ENCODE data around the gene LBHD1. TPM values are rescaled to one million over a fixed set of nuclear protein-coding genes. Genes with fewer than 3 reads are reported as not detected.
"Not testable (repeated sequence)": the region's sequence is repeated elsewhere in the genome, so short reads cannot be mapped to it uniquely, and the experiment has no call there.

Gene LBHD1
- total RNA-seq, 1 donor from 2014 or later: 1.0 TPM

DNA sequence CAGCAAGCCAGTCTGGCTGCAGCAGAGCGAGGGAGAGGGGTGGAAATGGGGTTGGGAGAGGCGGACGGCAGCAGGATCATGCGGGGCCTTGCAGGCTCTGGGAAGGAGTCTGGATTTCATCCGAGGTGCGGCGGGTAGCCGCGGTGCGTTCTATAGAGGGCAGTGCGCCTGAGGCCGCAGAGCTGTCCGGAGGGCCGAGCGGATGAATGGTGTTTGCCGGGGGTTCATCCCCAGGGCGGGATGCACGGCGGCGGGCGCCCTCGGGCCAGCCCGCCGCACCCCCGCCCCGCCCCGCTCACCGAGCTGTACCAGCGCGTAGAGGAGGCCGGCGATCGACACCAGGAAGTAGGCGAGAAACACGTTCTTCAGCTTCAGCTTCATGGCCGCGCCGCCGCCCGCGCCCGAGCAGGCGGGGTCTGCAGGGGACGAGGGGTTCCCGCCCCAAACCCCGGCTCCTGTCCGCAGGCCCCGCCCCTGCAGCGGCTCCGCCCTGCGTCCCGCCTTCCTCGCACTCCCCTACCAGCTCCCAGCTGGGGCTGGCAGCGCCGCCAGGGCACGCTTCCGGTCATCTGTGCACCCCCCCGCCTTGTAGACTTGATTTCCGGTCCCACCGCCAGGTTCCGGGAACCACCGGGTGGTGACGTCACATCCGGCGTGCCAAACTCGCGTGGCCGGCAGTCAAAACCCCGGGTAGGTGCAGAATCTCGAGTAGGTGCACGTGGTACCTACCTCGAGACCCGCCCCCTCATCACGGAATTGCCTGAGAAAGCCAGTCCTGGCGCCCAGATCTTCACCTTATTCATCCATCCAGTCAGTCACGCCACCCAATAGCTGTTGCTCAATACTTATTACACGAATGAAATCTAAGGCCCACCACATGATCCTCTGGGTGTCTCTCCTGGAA is 50.2 kb downstream of the LBHD1 start, which contains the start of gene B3GAT3:
Gene B3GAT3, minus strand, starts transcription at position 420 of the 904 bp plus-strand sequence. Its CDS starts 39 bp downstream, at position 381.
- no peaks in the 10 kb centered on the region for H3K9me3 ChIP-seq (ENCODE audit: control insufficient read depth in 3 of 3, low read length in 3 of 3)

DNA sequence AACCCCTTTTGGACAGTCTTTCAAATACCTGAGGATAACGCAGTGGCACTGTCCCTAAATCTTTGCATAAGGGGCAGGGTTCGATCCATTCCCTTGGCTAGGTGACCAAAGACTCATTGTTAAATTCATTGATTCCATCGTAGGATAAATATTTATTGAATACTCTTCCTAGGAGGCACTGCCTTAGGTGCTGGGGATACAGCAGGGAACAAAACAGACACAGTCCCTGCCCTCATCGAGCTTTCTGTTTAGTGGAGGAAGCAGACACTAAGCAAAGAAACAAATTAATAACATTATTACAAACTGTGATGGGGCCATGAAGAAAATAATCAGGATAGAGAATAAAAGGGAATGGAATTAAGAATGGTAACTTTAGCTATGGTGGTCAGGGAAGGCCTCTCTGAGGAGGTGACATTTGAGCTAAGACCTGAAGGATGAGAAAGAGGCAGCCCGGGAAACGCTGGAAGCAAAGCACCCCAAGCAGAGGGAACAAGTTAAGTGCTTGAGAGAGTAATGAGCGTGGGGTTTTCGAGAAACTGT is 51.0 kb downstream of the LBHD1 start:
- Histone ChIP-seq H3K4me3 (ENCODE audit: low read length in 3 of 3) (peak overlapping the region; percentile 71 to 91 (median 91)), H3K27ac (ENCODE audit: low read depth, low read length) (peak overlapping the region; percentile 89), H3K4me1 (ENCODE audit: control insufficient read depth in 3 of 3, insufficient read depth in 3 of 3, low read length in 3 of 3) (peaks cover 12 to 16% (median 15%) of the 10 kb centered on the region in 3 donors), H3K27me3 (ENCODE audit: control insufficient read depth in 3 of 3, insufficient read depth in 3 of 3, low read length in 3 of 3) (no peaks in the 10 kb centered on the region), H3K36me3 (ENCODE audit: control insufficient read depth in 3 of 3, insufficient read depth in 3 of 3, low read length in 3 of 3) (peaks cover 16 to 28% (median 24%) of the 10 kb centered on the region in 3 donors), H3K9ac (ENCODE audit: low read depth in 1 of 3, low read length in 3 of 3) (peak overlapping the region; percentile 66 to 87 (median 80)), H3K9me3 (ENCODE audit: control insufficient read depth in 3 of 3, low read length in 3 of 3) (no peaks in the 10 kb centered on the region)

More for the DNA sequence above, 50.2 kb downstream of the LBHD1 start, which contains the start of gene B3GAT3:
- H3K27ac ChIP-seq (ENCODE audit: low read depth, low read length): peak within 1 kb of the TSS; percentile 89
- H3K36me3 ChIP-seq (ENCODE audit: control insufficient read depth in 3 of 3, insufficient read depth in 3 of 3, low read length in 3 of 3): peaks cover 22 to 28% (median 25%) of the 10 kb centered on the region in 3 donors
- H3K4me3 ChIP-seq (ENCODE audit: low read length in 3 of 3): peak within 1 kb of the TSS; percentile 71 to 91 (median 91)
- H3K27me3 ChIP-seq (ENCODE audit: control insufficient read depth in 3 of 3, insufficient read depth in 3 of 3, low read length in 3 of 3): no peaks in the 10 kb centered on the region
- H3K4me1 ChIP-seq (ENCODE audit: control insufficient read depth in 3 of 3, insufficient read depth in 3 of 3, low read length in 3 of 3): peaks cover 12 to 16% (median 15%) of the 10 kb centered on the region in 3 donors
- H3K9ac ChIP-seq (ENCODE audit: low read depth in 1 of 3, low read length in 3 of 3): peak within 1 kb of the TSS; percentile 66 to 87 (median 80)

DNA sequence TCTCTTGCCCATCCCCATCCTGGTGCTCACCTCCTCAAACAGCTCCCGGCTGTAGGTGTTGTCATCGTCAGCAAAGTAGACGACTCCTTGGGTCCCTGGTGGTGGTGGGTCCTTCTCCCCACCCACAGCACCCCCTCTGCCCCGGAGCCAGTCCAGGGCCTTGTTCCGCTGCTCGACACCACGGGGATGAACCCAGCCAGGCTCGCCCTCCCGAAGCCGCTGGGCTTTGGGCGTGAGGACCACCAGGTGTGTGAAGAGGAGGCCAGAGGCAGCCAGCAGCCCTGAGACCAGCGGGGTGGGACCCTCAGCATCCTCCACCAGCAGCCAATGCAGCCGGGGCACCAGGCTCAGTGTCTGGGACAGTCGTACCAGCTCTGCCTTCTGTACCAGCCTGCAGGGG is 55.1 kb downstream of the LBHD1 start:
- H3K36me3 ChIP-seq (ENCODE audit: control insufficient read depth in 3 of 3, insufficient read depth in 3 of 3, low read length in 3 of 3): peaks cover 10 to 21% (median 15%) of the 10 kb centered on the region in 3 donors
- not testable (repeated sequence) for H3K9me3 ChIP-seq (ENCODE audit: control insufficient read depth in 3 of 3, low read length in 3 of 3); H3K27ac ChIP-seq (ENCODE audit: low read depth, low read length); H3K9ac ChIP-seq (ENCODE audit: low read depth in 1 of 3, low read length in 3 of 3); H3K4me3 ChIP-seq (ENCODE audit: low read length in 3 of 3); H3K27me3 ChIP-seq (ENCODE audit: control insufficient read depth in 3 of 3, insufficient read depth in 3 of 3, low read length in 3 of 3)
- peaks cover 13 to 27% (median 17%) of the 10 kb centered on the region in 3 donors for H3K4me1 ChIP-seq (ENCODE audit: control insufficient read depth in 3 of 3, insufficient read depth in 3 of 3, low read length in 3 of 3)

DNA sequence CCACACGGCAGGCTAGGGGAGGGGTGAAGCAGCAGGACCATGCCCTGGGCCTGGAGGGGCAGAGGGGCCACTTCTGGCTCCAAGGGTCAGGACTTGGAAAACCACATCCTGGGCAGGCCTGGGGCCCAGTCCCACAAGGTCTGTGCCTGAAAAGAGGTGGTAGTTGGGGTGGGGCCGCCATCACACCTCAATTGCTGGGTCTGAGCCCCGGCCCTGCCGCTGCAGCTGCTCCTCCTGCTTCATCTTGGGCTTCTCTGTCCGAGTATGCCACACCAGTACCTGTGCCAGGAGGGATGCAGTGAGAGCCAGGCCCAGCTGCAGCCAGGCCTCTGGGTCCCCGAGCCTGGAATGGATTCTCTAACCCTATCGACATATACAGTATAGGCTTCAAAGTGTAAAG is 56.5 kb downstream of the LBHD1 start:
- Histone ChIP-seq H3K4me1 (ENCODE audit: control insufficient read depth in 3 of 3, insufficient read depth in 3 of 3, low read length in 3 of 3) (peaks cover 15 to 28% (median 19%) of the 10 kb centered on the region in 3 donors), H3K27me3 (ENCODE audit: control insufficient read depth in 3 of 3, insufficient read depth in 3 of 3, low read length in 3 of 3) (no peaks in the 10 kb centered on the region), H3K4me3 (ENCODE audit: low read length in 3 of 3) (no peak overlapping the region), H3K9me3 (ENCODE audit: control insufficient read depth in 3 of 3, low read length in 3 of 3) (no peaks in the 10 kb centered on the region), H3K36me3 (ENCODE audit: control insufficient read depth in 3 of 3, insufficient read depth in 3 of 3, low read length in 3 of 3) (peaks cover 10 to 23% (median 15%) of the 10 kb centered on the region in 3 donors), H3K27ac (ENCODE audit: low read depth, low read length) (no peak overlapping the region), H3K9ac (ENCODE audit: low read depth in 1 of 3, low read length in 3 of 3) (no peak overlapping the region)

DNA sequence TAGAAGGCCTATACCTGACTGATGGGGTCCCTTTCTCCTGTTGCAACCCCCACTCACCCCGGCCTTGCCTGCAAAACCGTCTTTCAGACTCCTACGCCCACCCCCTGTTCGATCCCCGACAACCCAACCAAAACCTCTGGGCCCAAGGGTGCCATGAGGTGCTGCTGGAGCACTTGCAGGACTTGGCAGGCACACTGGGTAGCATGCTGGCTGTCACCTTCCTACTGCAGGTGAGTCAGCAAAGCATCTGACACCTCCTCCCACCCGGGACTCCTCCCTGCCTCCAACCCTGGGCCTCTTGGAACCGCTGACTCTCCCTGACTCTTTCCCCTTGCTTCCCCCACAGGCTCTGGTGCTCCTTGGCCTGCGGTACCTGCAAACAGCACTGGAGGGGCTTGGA is 57.8 kb downstream of the LBHD1 start:
- Histone ChIP-seq H3K27ac (ENCODE audit: low read depth, low read length) (no peak overlapping the region), H3K4me3 (ENCODE audit: low read length in 3 of 3) (no peak overlapping the region), H3K4me1 (ENCODE audit: control insufficient read depth in 3 of 3, insufficient read depth in 3 of 3, low read length in 3 of 3) (peaks cover 15 to 27% (median 21%) of the 10 kb centered on the region in 3 donors), H3K27me3 (ENCODE audit: control insufficient read depth in 3 of 3, insufficient read depth in 3 of 3, low read length in 3 of 3) (no peaks in the 10 kb centered on the region), H3K9me3 (ENCODE audit: control insufficient read depth in 3 of 3, low read length in 3 of 3) (no peaks in the 10 kb centered on the region), H3K9ac (ENCODE audit: low read depth in 1 of 3, low read length in 3 of 3) (no peak overlapping the region), H3K36me3 (ENCODE audit: control insufficient read depth in 3 of 3, insufficient read depth in 3 of 3, low read length in 3 of 3) (peaks cover 12 to 30% (median 15%) of the 10 kb centered on the region in 3 donors)

DNA sequence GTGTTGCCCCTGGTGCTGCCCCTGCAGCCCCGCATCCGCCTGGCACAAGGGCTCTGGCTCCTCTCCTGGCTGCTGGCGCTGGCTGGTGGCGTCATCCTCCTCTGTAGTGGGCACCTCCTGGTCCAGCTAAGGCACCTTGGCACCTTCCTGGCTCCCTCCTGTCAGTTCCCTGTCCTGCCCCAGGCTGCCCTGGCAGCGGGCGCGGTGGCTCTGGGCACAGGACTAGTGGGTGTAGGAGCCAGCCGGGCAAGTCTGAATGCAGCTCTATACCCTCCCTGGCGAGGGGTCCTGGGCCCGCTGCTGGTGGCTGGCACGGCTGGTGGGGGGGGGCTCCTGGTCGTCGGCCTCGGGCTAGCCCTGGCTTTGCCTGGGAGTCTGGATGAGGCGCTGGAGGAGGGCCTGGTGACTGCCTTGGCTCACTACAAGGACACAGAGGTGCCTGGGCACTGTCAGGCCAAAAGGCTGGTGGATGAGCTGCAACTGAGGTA is 58.7 kb downstream of the LBHD1 start:
- no peaks in the 10 kb centered on the region for H3K27me3 ChIP-seq (ENCODE audit: control insufficient read depth in 3 of 3, insufficient read depth in 3 of 3, low read length in 3 of 3)
- no peaks in the 10 kb centered on the region for H3K9me3 ChIP-seq (ENCODE audit: control insufficient read depth in 3 of 3, low read length in 3 of 3)
- H3K9ac ChIP-seq (ENCODE audit: low read depth in 1 of 3, low read length in 3 of 3): peak overlapping the region in 2 of 3 donors; percentile 50 to 64
- H3K4me1 ChIP-seq (ENCODE audit: control insufficient read depth in 3 of 3, insufficient read depth in 3 of 3, low read length in 3 of 3): peaks cover 15 to 27% (median 21%) of the 10 kb centered on the region in 3 donors
- peak overlapping the region; percentile 83 for H3K27ac ChIP-seq (ENCODE audit: low read depth, low read length)
- H3K36me3 ChIP-seq (ENCODE audit: control insufficient read depth in 3 of 3, insufficient read depth in 3 of 3, low read length in 3 of 3): peaks cover 17 to 36% (median 19%) of the 10 kb centered on the region in 3 donors
- peak overlapping the region; percentile 23 to 83 (median 62) for H3K4me3 ChIP-seq (ENCODE audit: low read length in 3 of 3)

Small RNA genes within 50 kb of the gene (small RNA-seq; reads per million reads assigned to genes)
- not detected for gene SNORA57

Other genes starting within 250 kb of the LBHD1 start
- gene AHNAK, start 125.5 kb downstream of the LBHD1 start, total RNA-seq: 432 TPM
- gene EEF1G, start 98.4 kb downstream of the LBHD1 start, total RNA-seq: 2,520 TPM
- gene TUT1, start 80.7 kb downstream of the LBHD1 start, total RNA-seq: 4.2 TPM
- 63.7 TPM for gene MTA2, start 70.4 kb downstream of the LBHD1 start, total RNA-seq
- 7.3 TPM for gene EML3, start 59.5 kb downstream of the LBHD1 start, total RNA-seq
- gene ROM1, start 59.0 kb downstream of the LBHD1 start, total RNA-seq: 1.6 TPM
- 8.4 TPM for gene B3GAT3, start 50.3 kb downstream of the LBHD1 start, total RNA-seq
- gene GANAB, start 25.7 kb downstream of the LBHD1 start, total RNA-seq: 99.7 TPM
- gene INTS5, start 19.0 kb downstream of the LBHD1 start, total RNA-seq: 15.1 TPM
- 22.4 TPM for gene C11orf98, start 7.1 kb downstream of the LBHD1 start, total RNA-seq
- 4.7 TPM for gene CSKMT, start 7.0 kb downstream of the LBHD1 start, total RNA-seq
- gene UQCC3, start 594 bp downstream of the LBHD1 start, total RNA-seq: 4.7 TPM
- gene UBXN1, start 6.8 kb upstream of the LBHD1 start, total RNA-seq: 106 TPM
- gene LRRN4CL, start 17.3 kb upstream of the LBHD1 start, total RNA-seq: 9.9 TPM
- 19.8 TPM for gene BSCL2, start 35.2 kb upstream of the LBHD1 start, total RNA-seq
- not detected for gene GNG3, start 35.4 kb upstream of the LBHD1 start, total RNA-seq
- 18.8 TPM for gene HNRNPUL2, start 55.2 kb upstream of the LBHD1 start, total RNA-seq
- 25.6 TPM for gene TTC9C, start 56.2 kb upstream of the LBHD1 start, total RNA-seq
- gene ZBTB3, start 81.9 kb upstream of the LBHD1 start, total RNA-seq: 11.5 TPM
- gene POLR2G, start 89.3 kb upstream of the LBHD1 start, total RNA-seq: 50.1 TPM
- gene TAF6L, start 99.1 kb upstream of the LBHD1 start, total RNA-seq: 11.5 TPM
- 16.2 TPM for gene TMEM179B, start 115.1 kb upstream of the LBHD1 start, total RNA-seq
- gene TMEM223, start 119.7 kb upstream of the LBHD1 start, total RNA-seq: 20.9 TPM
- 12.5 TPM for gene NXF1, start 133.2 kb upstream of the LBHD1 start, total RNA-seq
- 33.9 TPM for gene STX5, start 159.8 kb upstream of the LBHD1 start, total RNA-seq
- gene TEX54, start 160.6 kb upstream of the LBHD1 start, total RNA-seq: not detected
- gene WDR74, start 167.3 kb upstream of the LBHD1 start, total RNA-seq: 65.8 TPM
- gene SLC3A2, start 208.6 kb upstream of the LBHD1 start, total RNA-seq: 56.4 TPM
- gene CHRM1, start 249.1 kb upstream of the LBHD1 start, total RNA-seq: not detected